Smooth muscle cell (in vitro differentiated cells): ENCODE data around the gene HDAC6. TPM values are rescaled to one million over a fixed set of nuclear protein-coding genes. Genes with fewer than 3 reads are reported as not detected.

Source experiments
- DNase-seq: peaks from one replicate; lab custom pipeline; 2025; ENCODE audit not compliant: unreplicated experiment; lab: John Stamatoyannopoulos, UW
- H2AFZ ChIP-seq: fragments of 200-600 bp; sonication (generic); 2 replicates; pipeline ENCODE4 v1.6.0; 2016; ENCODE audit warnings: antibody characterized with exemption, low read depth, mild to moderate bottlenecking
- H3F3A ChIP-seq: fragments of 200-600 bp; sonication (generic); 2 replicates; pipeline ENCODE4 v1.6.0; 2017; ENCODE audit warnings: antibody characterized with exemption, low read depth
- H3K27ac ChIP-seq: fragments of 200-600 bp; sonication (generic); 2 replicates; pipeline ENCODE4 v1.5.1; 2016; ENCODE audit warnings: low read depth, mild to moderate bottlenecking
- H3K27me3 ChIP-seq: fragments of 200-600 bp; sonication (generic); 2 replicates; pipeline ENCODE4 v1.6.1; 2016; ENCODE audit warnings: low read depth, mild to moderate bottlenecking
- H3K36me3 ChIP-seq: fragments of 200-600 bp; sonication (generic); 2 replicates; pipeline ENCODE4 v1.5.1; 2016; ENCODE audit warnings: low read depth
- H3K4me1 ChIP-seq: fragments of 200-600 bp; sonication (generic); 2 replicates; pipeline ENCODE4 v1.5.1; 2016; ENCODE audit warnings: low read depth
- H3K4me2 ChIP-seq: fragments of 200-600 bp; sonication (generic); 2 replicates; pipeline ENCODE4 v1.6.0; 2016; ENCODE audit warnings: mild to moderate bottlenecking
- H3K4me3 ChIP-seq: fragments of 200-600 bp; sonication (generic); 2 replicates; pipeline ENCODE4 v1.5.1; 2016; ENCODE audit warnings: mild to moderate bottlenecking
- H3K79me2 ChIP-seq: fragments of 200-600 bp; sonication (generic); 2 replicates; pipeline ENCODE4 v1.6.0; 2016; ENCODE audit warnings: low read depth, mild to moderate bottlenecking
- H3K9ac ChIP-seq: fragments of 200-600 bp; sonication (generic); 2 replicates; pipeline ENCODE4 v1.6.0; 2016; ENCODE audit warnings: low read depth
- H3K9me3 ChIP-seq: fragments of 200-600 bp; sonication (generic); replicated peaks from 2 replicates; pipeline ENCODE4 v1.5.1; 2016; ENCODE audit warnings: low read depth
- H4K20me1 ChIP-seq: fragments of 200-600 bp; sonication (generic); 2 replicates; pipeline ENCODE4 v1.6.0; 2016; ENCODE audit warnings: low read depth
- CTCF ChIP-seq: fragments of 200-600 bp; sonication (generic); IDR thresholded peaks from 2 replicates; pipeline ENCODE4 v1.5.1; 2017; ENCODE audit warnings: borderline replicate concordance, mild to moderate bottlenecking, antibody characterized with exemption; ENCODE audit not compliant: insufficient read depth, poor library complexity, severe bottlenecking
- WGBS: methylation state at CpG from one replicate; pipeline ENCODE4 v1.1.7; 2016; ENCODE audit warnings: low lambda C conversion rate; 5-methylcytosine and 5-hydroxymethylcytosine counted together
- polyA plus RNA-seq: library from polyadenylated mRNA; unstranded; fragments of >200 nt; fragmentation: Nextera tagmentation; extraction: Ambion mirVana; gene quantifications from 2 replicates; pipeline ENCODE4 v1.2.1, GENCODE V29; 2016
- total RNA-seq: library from RNA; depleted of rRNA; stranded (reverse); fragments of >200 nt; gene quantifications from 2 replicates; pipeline ENCODE4 v1.2.3, GENCODE V29; 2014

Gene HDAC6
- total and polyA plus RNA-seq, 2 experiments from 2014 or later = 46.0 to 71.3 TPM

DNA sequence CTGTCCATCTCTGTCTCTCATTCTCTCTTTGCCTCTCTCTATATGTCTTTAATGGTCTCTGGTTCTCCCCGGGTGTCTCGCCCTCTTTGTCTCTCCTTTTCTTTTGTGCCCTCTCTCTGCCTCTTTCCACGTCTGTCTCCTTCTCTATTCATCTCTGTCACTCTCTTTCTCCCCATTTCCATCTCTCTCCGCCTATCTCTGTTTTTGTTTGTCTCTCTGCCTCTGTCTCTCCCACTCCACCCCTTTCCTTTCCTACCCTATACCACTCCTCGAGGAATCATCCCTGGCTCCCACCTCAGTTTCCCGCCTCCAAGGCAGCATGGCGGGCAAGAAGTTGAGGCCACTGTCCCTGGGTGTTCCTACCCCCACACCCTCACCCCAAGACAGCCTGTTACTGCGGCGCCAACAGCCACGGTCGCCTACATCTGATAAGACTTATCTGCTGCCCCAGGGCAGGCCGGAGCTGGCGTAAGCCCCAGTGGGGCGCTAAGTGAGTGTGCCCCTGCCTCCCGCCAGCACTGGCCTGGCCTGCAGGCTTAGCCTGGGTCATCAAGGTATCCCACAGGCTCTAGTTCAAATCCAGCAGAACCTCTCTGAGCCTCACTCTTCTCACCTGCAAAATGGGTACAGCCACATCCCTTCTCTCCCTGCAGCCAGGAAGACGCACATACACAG is 16.2 kb upstream of the HDAC6 start:
- Histone ChIP-seq H3K4me1 (no peaks in the 10 kb centered on the region), H3K9ac (no peak overlapping the region), H3K79me2 (no peaks in the 10 kb centered on the region), H3F3A (no peaks in the 10 kb centered on the region), H3K9me3 (no peaks in the 10 kb centered on the region), H3K27me3 (no peaks in the 10 kb centered on the region), H2AFZ (no peak overlapping the region), H3K4me2 (no peak overlapping the region), H3K4me3 (no peak overlapping the region), H4K20me1 (no peaks in the 10 kb centered on the region), H3K36me3 (no peaks in the 10 kb centered on the region), H3K27ac (no peak overlapping the region)
- 83% methylated on average over 16 of the region's 16 CpGs for WGBS
- TF ChIP-seq CTCF = no peak
- DNase-seq = no peak

GRCh38 chrX:48786341-48786800 is 15.5 kb upstream of the HDAC6 start, which contains the start of gene GATA1:
Gene GATA1, plus strand, starts transcription at chrX:48786590. Its CDS starts 4,520 bp downstream, at chrX:48791110.
- Histone ChIP-seq H3K9ac (no peak within 1 kb of the TSS), H3K9me3 (no peaks in the 10 kb centered on the region), H3K4me2 (no peak within 1 kb of the TSS), H2AFZ (no peak within 1 kb of the TSS), H3K4me3 (no peak within 1 kb of the TSS), H3K4me1 (no peaks in the 10 kb centered on the region), H3K79me2 (no peaks in the 10 kb centered on the region), H4K20me1 (no peaks in the 10 kb centered on the region), H3K36me3 (no peaks in the 10 kb centered on the region), H3K27me3 (no peaks in the 10 kb centered on the region), H3K27ac (no peak within 1 kb of the TSS), H3F3A (no peaks in the 10 kb centered on the region)
- TF ChIP-seq CTCF = no peak
- 85% methylated on average over 6 of the region's 7 CpGs for WGBS
- no peak for DNase-seq

DNA sequence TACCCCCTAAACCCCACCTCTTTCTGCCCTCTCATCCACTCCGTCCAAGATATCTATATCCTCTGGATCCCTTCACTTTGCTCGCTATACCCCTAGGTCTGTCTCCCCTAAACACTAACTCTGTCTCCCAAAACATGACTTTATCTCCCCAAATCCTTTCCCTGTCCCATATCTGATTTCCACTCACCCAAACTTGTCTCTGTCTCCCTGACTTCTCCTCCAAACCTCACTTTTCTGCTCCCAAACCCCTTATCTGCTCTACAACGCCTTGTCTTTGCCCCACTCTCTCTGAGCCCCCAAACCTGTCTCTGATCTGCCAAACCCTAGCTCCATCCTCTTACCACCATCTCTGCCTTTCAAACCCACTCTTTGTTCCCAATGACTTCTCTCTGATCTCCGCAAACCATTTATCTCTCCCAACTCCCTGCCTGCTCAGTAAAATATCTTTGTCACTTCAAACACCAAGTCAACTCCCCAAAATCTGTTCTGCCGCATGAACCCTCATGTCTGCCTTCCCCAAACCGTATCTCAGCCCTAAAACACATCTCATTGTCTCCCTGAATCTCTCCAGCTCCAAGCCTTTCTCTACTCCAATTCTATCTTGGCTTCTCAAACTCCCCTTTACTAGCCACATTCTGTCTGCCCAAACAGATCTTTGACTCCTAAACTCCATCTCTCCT is 14.9 kb upstream of the HDAC6 start:
- H3K79me2 ChIP-seq = no peaks in the 10 kb centered on the region
- H3K27ac ChIP-seq = no peak overlapping the region
- 70% methylated on average over 6 of the region's 6 CpGs for WGBS
- DNase-seq = no peak
- no peak overlapping the region for H3K4me2 ChIP-seq
- no peaks in the 10 kb centered on the region for H3K27me3 ChIP-seq
- H3K4me3 ChIP-seq = no peak overlapping the region
- H3F3A ChIP-seq = no peaks in the 10 kb centered on the region
- H2AFZ ChIP-seq = no peak overlapping the region
- no peaks in the 10 kb centered on the region for H3K36me3 ChIP-seq
- TF ChIP-seq CTCF = no peak
- H3K9ac ChIP-seq = no peak overlapping the region
- H3K4me1 ChIP-seq = no peaks in the 10 kb centered on the region
- no peaks in the 10 kb centered on the region for H3K9me3 ChIP-seq
- H4K20me1 ChIP-seq = no peaks in the 10 kb centered on the region
